ENCODE measurements around the gene PELI3.
"Not testable (repeated sequence)": the region's sequence is repeated elsewhere in the genome, so short reads cannot be mapped to it uniquely, and the experiment has no call there.

Gene PELI3

DNA sequence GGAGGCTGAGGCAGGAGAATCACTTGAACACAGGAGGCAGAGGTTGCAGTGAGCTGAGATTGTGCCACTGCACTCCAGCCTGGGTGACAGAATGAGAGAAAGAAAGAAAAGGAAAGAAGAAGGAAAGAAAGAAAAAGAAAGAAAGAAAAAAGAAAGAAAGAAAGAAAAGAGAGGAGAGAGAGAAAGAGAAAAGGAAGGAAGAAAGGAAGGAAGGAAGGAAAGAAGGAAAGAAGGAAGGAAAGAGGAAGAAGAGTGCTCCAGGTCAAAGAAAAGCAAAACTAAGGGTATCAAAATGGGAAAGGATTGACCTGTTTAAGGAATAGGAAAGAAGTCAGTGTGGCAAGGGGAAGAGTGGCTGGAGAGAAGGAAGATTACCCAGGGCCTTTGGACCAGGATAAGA lies 35.4 kb upstream of the PELI3 start:
- not testable (repeated sequence) for H3K9me3 ChIP-seq (ENCODE audit: control insufficient read depth, insufficient read depth, low read length); H3K9ac ChIP-seq (ENCODE audit: low read depth, low read length); H3K4me1 ChIP-seq (ENCODE audit: control insufficient read depth, insufficient read depth, low read length); H3K4me3 ChIP-seq (ENCODE audit: low read depth, low read length); H3K27me3 ChIP-seq (ENCODE audit: control insufficient read depth, insufficient read depth, low read length); H3K36me3 ChIP-seq (ENCODE audit: control insufficient read depth, insufficient read depth, low read length)

DNA sequence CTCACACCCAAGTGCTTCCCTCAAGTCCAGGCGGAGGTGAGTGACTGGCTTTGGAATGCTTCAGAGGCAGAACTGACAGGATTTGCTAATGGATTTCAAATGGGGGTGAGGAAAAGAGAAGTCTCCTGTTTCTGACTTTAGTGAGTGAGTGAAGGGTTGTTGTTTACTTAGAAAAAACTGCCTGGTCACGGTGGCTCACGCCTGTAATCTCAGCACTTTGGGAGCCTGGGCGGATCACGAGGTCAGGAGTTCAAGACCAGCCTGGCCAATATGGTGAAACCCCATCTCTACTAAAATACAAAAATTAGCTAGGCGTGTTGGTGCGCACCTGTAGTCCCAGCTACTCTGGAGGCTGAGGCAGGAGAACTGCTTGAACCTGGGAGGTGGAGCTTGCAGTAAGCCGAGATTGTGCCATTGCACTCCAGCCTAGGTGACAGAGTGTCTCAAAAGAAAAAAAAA lies 34.8 kb upstream of the PELI3 start:
- H3K4me1 ChIP-seq (ENCODE audit: control insufficient read depth, insufficient read depth, low read length); H3K9me3 ChIP-seq (ENCODE audit: control insufficient read depth, insufficient read depth, low read length); H3K27me3 ChIP-seq (ENCODE audit: control insufficient read depth, insufficient read depth, low read length); H3K4me3 ChIP-seq (ENCODE audit: low read depth, low read length); H3K9ac ChIP-seq (ENCODE audit: low read depth, low read length): not testable (repeated sequence)
- H3K36me3 ChIP-seq (ENCODE audit: control insufficient read depth, insufficient read depth, low read length): peaks cover 15% of the 10 kb centered on the region

DNA sequence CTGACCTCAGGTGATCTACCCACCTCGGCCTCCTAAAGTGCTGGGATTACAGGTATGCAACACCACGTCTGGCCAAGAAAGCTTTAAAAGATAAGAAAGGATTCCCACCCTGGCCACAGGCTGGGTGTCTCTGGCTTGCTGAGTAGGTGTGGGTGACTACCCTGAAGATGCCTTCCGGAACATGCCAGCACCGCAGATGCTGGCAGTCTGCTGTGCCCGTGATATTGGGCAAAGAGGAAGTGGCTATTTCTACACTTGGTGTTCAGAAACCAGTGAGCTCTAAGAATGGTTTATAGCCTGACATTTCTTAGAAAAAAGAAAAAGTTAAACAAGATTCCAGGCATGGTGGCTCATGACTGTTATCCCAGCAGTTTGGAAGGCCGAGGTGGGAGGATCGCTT lies 34.1 kb upstream of the PELI3 start:
- Histone ChIP-seq H3K4me1 (ENCODE audit: control insufficient read depth, insufficient read depth, low read length) (no peaks in the 10 kb centered on the region), H3K36me3 (ENCODE audit: control insufficient read depth, insufficient read depth, low read length) (peaks cover 15% of the 10 kb centered on the region)

DNA sequence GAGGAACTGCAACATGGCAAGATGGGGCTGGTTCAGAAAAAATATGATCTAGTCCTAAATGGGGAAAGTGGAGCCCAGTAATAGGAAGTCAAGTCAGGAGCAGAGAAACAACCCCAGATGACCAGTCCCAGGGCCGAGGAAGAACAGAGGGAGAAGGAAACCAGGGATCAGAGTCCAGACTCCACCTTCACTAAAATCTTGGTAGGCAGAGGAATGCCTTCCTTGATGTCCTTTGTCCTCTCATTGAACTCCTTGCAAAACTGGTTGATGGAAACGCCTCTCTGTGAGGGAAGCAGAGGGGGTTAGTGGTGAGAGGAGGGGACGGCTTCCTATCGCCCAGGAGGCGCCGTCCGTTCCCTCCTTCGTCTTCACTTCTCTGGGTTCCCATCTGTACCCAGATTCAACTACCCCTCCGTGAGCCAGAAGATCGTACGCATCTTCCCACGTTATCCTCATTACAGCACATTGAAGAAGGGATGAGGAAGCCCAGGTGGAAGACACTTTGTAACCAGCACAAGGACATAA lies 28.7 kb upstream of the PELI3 start:
- Histone ChIP-seq H3K36me3 (ENCODE audit: control insufficient read depth, insufficient read depth, low read length) (peaks cover 15% of the 10 kb centered on the region), H3K9ac (ENCODE audit: low read depth, low read length) (peak overlapping the region; percentile 90), H3K4me3 (ENCODE audit: low read depth, low read length) (peak overlapping the region; percentile 99), H3K4me1 (ENCODE audit: control insufficient read depth, insufficient read depth, low read length) (no peaks in the 10 kb centered on the region), H3K27me3 (ENCODE audit: control insufficient read depth, insufficient read depth, low read length) (no peaks in the 10 kb centered on the region), H3K9me3 (ENCODE audit: control insufficient read depth, insufficient read depth, low read length) (no peaks in the 10 kb centered on the region)

More for the DNA sequence above, 34.1 kb upstream of the PELI3 start:
- Histone ChIP-seq H3K9me3 (ENCODE audit: control insufficient read depth, insufficient read depth, low read length) (no peaks in the 10 kb centered on the region), H3K9ac (ENCODE audit: low read depth, low read length) (no peak overlapping the region), H3K4me3 (ENCODE audit: low read depth, low read length) (no peak overlapping the region), H3K27me3 (ENCODE audit: control insufficient read depth, insufficient read depth, low read length) (no peaks in the 10 kb centered on the region)

DNA sequence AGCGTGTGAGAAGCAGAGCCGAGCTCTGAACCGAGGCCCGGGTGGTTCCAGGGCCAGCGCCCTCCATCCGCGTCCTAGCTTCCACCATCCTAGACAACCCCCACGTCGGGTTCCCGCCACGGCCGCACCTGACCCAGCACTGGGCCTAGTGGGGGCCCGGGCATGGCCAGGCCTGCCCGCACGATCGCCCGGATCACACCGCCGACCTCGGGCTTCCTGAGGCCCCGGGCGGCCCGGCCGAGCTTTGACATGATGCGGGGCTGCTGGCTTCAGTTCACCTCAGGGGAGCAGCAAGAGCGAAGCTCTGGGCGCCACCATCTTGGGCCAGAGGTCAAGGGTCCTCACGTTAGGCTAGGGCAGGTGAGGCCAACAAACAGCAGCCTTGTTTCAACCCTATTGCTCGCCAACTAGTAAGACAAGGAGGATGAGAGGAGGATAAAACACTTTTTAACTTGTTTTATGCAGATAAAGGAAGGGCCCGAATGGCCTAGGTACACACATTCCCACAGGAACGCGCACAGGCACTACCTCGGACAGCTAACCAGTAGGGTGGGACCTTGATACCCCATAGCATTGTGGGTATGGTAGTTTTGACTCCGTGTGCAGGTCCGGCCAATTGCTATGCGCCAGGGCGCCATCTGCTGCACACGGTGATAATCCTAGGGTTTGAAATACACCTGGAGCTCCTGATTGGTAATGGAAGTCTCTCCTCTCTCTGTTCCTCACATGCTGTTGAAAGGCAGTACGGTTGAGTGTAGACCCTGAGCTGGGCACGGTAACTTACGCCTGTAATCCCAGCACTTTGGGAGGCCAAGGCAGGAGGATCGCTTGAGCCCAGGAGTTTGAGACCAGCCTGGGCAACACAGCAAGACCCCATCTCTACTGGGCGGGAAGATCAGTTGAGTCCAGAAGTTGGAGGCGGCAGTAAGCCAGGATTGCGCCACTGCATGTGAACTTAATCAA lies 27.9 kb upstream of the PELI3 start, which contains the start of gene MRPL11:
TSS of gene MRPL11 (minus strand) at position 345 of the 963 bp plus-strand sequence. CDS start at position 251, 94 bp downstream.
- Histone ChIP-seq H3K9me3 (ENCODE audit: control insufficient read depth, insufficient read depth, low read length) (no peaks in the 10 kb centered on the region), H3K9ac (ENCODE audit: low read depth, low read length) (peak within 1 kb of the TSS; percentile 90), H3K4me1 (ENCODE audit: control insufficient read depth, insufficient read depth, low read length) (no peaks in the 10 kb centered on the region), H3K4me3 (ENCODE audit: low read depth, low read length) (peak within 1 kb of the TSS; percentile 99), H3K27me3 (ENCODE audit: control insufficient read depth, insufficient read depth, low read length) (no peaks in the 10 kb centered on the region), H3K36me3 (ENCODE audit: control insufficient read depth, insufficient read depth, low read length) (peaks cover 15% of the 10 kb centered on the region)

DNA sequence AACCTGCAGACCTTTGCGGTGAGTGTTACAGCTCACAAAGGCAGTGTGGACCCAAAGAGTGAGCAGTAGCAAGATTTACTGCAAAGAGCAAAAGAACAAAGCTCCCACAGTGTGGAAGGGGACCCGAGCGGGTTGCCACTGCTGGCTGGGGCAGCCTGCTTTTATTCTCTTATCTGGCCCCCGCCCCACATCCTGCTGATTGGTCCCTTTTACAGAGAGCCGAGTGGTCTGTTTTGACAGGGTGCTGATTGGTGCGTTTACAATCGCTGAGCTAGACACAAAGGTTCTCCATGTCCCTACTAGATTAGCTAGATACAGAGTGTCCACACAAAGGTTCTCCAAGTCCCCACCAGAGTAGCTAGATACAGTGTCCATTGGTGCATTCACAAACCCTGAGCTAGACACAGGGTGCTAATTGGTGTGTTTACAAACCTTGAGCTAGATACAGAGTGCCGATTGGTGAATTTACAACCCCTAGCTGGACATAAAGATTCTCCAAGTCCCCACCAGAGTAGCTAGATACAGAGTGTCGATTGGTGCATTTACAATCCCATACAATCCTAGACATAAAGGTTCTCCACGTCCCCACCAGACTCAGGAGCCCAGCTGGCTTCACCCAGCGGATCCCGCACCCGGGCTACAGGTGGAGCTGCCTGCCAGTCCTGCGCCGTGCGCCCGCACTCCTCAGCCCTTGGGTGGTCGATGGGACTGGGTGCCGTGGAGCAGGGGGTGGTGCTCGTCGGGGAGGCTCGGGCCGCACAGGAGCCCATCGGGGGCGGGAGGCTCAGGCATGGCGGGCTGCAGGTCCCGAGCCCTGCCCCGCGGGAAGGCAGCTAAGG lies 26.4 kb upstream of the PELI3 start:
- not testable (repeated sequence) for H3K4me1 ChIP-seq (ENCODE audit: control insufficient read depth, insufficient read depth, low read length); H3K4me3 ChIP-seq (ENCODE audit: low read depth, low read length); H3K27me3 ChIP-seq (ENCODE audit: control insufficient read depth, insufficient read depth, low read length); H3K9me3 ChIP-seq (ENCODE audit: control insufficient read depth, insufficient read depth, low read length); H3K9ac ChIP-seq (ENCODE audit: low read depth, low read length)
- peaks cover 15% of the 10 kb centered on the region for H3K36me3 ChIP-seq (ENCODE audit: control insufficient read depth, insufficient read depth, low read length)

DNA sequence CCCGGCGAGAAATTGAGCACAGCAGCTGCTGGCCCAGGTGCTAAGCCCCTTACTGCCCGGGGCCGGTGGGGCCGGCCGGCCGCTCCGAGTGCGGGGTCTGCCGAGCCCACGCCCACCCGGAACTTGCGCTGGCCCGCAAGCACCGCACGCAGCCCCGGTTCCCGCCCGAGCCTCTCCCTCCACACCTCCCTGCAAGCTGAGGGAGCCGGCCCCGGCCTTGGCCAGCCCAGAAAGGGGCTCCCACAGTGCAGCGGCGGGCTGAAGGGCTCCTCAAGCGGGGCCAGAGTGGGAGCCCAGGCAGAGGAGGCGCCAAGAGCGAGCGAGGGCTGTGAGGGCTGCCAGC lies 25.8 kb upstream of the PELI3 start:
- not testable (repeated sequence) for H3K4me3 ChIP-seq (ENCODE audit: low read depth, low read length); H3K9me3 ChIP-seq (ENCODE audit: control insufficient read depth, insufficient read depth, low read length); H3K4me1 ChIP-seq (ENCODE audit: control insufficient read depth, insufficient read depth, low read length); H3K9ac ChIP-seq (ENCODE audit: low read depth, low read length); H3K27me3 ChIP-seq (ENCODE audit: control insufficient read depth, insufficient read depth, low read length)
- H3K36me3 ChIP-seq (ENCODE audit: control insufficient read depth, insufficient read depth, low read length): peaks cover 11% of the 10 kb centered on the region

DNA sequence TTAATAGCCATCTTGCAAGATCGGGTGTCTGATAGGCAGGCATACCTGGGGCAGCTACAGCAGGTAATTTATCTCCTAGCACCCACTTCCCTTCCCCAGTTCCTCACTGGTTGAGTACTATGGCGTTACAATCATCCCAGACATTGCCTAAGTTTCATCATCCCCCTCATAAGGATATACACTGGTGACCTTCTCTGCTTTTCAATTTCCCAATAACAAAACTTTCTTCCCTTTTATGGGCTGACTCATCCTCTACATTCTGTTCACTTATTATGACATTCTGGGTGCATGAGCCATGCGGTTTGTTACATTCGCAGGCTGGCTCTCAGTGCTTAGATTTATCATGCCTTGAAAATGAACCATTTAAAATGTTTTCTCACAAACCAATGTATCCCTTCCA lies 23.1 kb upstream of the PELI3 start:
- Histone ChIP-seq H3K9me3 (ENCODE audit: control insufficient read depth, insufficient read depth, low read length) (no peaks in the 10 kb centered on the region), H3K4me3 (ENCODE audit: low read depth, low read length) (no peak overlapping the region), H3K9ac (ENCODE audit: low read depth, low read length) (no peak overlapping the region), H3K4me1 (ENCODE audit: control insufficient read depth, insufficient read depth, low read length) (no peaks in the 10 kb centered on the region), H3K27me3 (ENCODE audit: control insufficient read depth, insufficient read depth, low read length) (no peaks in the 10 kb centered on the region), H3K36me3 (ENCODE audit: control insufficient read depth, insufficient read depth, low read length) (no peaks in the 10 kb centered on the region)

DNA sequence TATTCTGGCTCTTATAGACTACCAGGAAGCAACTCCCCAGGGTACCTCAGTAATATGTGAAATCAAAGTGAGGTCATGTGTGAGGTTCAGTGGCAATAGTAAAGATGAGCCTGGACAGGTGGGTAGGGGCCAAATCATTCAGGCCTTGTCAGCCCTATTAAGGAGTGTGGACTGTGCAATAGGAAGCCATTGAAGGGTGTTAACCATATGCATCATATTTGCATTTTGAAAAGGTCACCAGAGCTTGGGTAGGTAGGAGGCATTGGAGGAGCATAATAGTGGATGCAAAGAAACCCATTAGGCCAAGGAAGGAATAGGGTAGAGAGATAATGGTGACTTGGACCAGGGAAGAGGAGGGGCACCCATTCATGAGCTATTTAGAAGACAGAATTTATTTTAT lies 19.7 kb upstream of the PELI3 start:
- no peaks in the 10 kb centered on the region for H3K36me3 ChIP-seq (ENCODE audit: control insufficient read depth, insufficient read depth, low read length)
- H3K9ac ChIP-seq (ENCODE audit: low read depth, low read length): no peak overlapping the region
- no peaks in the 10 kb centered on the region for H3K9me3 ChIP-seq (ENCODE audit: control insufficient read depth, insufficient read depth, low read length)
- no peaks in the 10 kb centered on the region for H3K4me1 ChIP-seq (ENCODE audit: control insufficient read depth, insufficient read depth, low read length)
- no peak overlapping the region for H3K4me3 ChIP-seq (ENCODE audit: low read depth, low read length)
- H3K27me3 ChIP-seq (ENCODE audit: control insufficient read depth, insufficient read depth, low read length): no peaks in the 10 kb centered on the region

DNA sequence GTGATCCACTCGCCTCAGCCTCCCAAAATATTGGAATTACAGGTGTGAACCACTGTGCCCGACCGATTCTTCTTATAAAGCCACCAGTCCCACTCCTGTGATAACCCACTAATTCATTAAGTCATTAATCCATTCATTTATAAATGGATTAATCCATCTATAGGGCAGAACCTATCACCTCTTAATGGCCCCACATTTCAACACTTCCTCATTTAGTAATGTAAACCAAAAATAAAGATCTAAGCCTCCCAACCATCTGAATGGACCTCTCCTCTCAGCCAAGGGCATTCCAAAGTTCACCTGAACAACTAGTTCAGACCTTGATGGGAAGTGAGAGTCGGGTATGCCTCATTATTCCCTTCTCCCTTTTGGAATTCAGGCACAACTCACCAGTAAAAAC lies 18.2 kb upstream of the PELI3 start:
- no peaks in the 10 kb centered on the region for H3K9me3 ChIP-seq (ENCODE audit: control insufficient read depth, insufficient read depth, low read length)
- no peaks in the 10 kb centered on the region for H3K36me3 ChIP-seq (ENCODE audit: control insufficient read depth, insufficient read depth, low read length)
- no peaks in the 10 kb centered on the region for H3K4me1 ChIP-seq (ENCODE audit: control insufficient read depth, insufficient read depth, low read length)
- H3K4me3 ChIP-seq (ENCODE audit: low read depth, low read length): no peak overlapping the region
- no peaks in the 10 kb centered on the region for H3K27me3 ChIP-seq (ENCODE audit: control insufficient read depth, insufficient read depth, low read length)
- no peak overlapping the region for H3K9ac ChIP-seq (ENCODE audit: low read depth, low read length)

DNA sequence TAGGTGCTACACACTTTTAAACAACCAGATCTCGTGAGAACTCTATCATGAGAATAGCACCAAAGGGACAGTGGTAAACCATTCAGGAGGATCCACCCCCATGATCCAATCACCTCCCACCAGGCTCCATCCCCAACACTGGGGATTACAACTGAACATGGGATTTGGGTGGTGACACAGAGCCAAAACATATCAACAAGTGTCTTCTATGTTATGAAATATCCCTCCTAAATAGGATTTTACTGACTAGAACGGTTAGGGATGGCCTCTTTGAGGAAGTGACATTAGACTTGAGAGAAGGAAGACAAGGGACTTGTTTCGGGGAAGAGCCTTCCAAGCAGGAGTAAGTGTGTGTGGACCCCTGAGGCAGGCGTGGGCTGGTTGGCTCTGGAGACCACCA lies 16.1 kb upstream of the PELI3 start:
- Histone ChIP-seq H3K27me3 (ENCODE audit: control insufficient read depth, insufficient read depth, low read length) (no peaks in the 10 kb centered on the region), H3K4me1 (ENCODE audit: control insufficient read depth, insufficient read depth, low read length) (no peaks in the 10 kb centered on the region), H3K36me3 (ENCODE audit: control insufficient read depth, insufficient read depth, low read length) (no peaks in the 10 kb centered on the region), H3K9me3 (ENCODE audit: control insufficient read depth, insufficient read depth, low read length) (no peaks in the 10 kb centered on the region), H3K4me3 (ENCODE audit: low read depth, low read length) (no peak overlapping the region), H3K9ac (ENCODE audit: low read depth, low read length) (no peak overlapping the region)
